Stimulated activated naive CD8-positive, alpha-beta T cell treated with anti-CD3 and anti-CD28 coated beads, Interleukin-15, Interleukin-2, amounts not matched to agents 100 U/mL and 50 U/mL, for 24 hours (primary cell): Measurements from ENCODE around the gene VPS51.

Source experiments
- ATAC-seq: fragments of 150-1000 bp; cut with Tn5 transposase; one replicate; pipeline ENCODE4 v1.10.0; 2021
- DNase-seq: peaks from one replicate; pipeline ENCODE4 v3.0.0; 2021

VPS51 gene

DNA sequence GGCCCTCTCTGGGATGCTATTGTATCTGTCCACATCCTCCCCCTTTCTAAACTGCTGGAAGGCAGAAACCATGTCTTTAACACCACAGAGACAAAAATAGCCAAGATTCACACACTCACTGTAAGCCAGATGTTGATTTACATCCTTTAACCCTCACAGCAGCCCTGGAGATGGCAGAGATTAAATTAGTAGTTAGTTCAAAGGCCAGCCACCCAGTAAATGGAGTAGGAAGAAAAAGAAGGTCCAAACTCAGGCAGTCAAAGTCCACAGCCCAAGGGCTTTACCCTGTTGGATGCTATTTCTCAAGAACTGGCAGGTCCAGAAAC is 23.6 kb downstream of the VPS51 start:
- no peak for ATAC-seq
- DNase-seq, result no peak

DNA sequence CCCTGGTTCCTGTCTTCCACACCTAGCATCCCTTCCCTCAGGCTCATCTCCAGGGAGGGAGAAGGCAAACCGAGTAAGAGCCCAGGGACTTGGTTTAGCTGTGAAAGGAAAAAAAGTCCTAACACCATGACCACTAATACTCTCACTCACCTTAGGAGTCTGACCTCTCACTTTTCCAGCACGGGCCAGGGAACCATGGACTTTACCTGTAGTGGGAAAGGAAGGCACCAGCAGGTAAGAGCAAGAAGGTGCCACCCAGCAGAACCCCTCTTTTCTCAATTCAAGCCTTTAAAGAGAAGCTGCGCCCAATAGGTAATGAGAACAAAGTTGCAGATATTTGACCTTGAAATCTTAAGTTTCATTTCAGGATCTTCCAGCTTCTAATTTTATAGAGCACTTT is 24.8 kb downstream of the VPS51 start:
- DNase-seq, result no peak
- ATAC-seq, result no peak

DNA sequence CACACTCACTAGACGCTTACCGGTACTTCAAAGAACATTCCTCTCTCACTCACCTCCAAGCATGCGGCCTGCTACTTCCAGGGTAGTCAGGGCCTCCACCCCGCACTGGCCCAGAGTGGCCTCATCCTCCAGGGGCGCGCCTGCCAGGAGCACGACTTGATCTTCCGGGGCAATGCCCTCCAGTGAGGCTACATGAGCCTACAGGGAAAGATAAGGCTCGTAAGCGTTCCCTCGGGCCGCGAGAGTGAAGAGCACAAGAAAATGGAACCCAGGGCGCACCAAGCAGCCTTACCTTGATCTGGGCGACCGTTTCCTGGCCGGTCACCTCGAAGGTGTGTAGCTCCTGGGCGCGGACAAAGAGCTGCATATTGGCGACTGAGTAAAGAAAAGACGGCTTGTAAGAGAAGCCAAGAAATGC is 25.4 kb downstream of the VPS51 start:
- no peak for ATAC-seq

DNA sequence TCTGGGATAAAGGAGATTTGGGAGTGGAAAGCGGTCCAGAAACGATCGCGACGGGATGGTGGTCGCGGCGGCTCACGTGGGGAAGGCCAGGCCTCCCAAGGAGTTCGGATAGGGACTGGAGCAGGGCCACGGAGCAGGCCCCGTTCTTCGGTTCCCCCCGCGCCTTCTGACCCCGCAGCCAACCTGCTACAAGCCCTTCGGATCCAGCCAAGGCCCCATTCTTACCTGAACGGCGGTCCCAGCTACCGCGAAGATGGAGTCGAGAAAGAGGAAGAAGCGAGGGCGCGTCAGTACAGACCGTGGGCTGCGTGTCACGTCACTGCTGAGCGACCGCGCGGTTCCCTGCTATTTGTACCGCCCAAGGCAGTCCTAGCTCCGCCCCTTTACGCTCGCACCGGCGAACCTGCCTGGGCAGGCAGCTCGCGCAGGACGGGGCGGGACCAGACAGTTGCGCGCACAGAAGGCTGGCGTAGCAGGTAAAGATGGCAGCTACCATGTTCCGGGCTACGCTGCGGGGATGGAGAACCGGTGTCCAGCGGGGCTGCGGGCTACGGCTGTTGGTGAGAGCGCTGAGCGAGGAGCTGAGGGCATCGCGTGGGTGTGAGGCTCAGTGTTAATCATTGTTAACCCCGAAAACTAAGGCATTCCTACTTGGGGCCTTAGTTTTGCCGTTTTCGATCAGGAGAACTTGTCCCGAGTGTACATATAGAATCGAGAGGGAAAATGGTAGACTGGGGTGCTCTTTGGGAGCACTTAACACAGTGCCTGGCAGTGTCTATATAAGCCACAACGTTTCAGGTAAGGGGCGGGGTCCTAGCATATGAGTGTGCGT is 26.1 kb downstream of the VPS51 start, which contains the start of the genes FAU and MRPL49:
FAU (minus strand) TSS at position 270 of the 832 bp plus-strand sequence. CDS start 321 bp downstream, outside the sequence.
MRPL49 (plus strand) TSS at position 457 of the 832 bp plus-strand sequence; CDS start at position 483, 26 bp downstream.
- ATAC-seq (peak; percentile 90), DNase-seq (peak; percentile 99)

More for the DNA sequence above, 25.4 kb downstream of the VPS51 start:
- DNase-seq, result peak; percentile 41

DNA sequence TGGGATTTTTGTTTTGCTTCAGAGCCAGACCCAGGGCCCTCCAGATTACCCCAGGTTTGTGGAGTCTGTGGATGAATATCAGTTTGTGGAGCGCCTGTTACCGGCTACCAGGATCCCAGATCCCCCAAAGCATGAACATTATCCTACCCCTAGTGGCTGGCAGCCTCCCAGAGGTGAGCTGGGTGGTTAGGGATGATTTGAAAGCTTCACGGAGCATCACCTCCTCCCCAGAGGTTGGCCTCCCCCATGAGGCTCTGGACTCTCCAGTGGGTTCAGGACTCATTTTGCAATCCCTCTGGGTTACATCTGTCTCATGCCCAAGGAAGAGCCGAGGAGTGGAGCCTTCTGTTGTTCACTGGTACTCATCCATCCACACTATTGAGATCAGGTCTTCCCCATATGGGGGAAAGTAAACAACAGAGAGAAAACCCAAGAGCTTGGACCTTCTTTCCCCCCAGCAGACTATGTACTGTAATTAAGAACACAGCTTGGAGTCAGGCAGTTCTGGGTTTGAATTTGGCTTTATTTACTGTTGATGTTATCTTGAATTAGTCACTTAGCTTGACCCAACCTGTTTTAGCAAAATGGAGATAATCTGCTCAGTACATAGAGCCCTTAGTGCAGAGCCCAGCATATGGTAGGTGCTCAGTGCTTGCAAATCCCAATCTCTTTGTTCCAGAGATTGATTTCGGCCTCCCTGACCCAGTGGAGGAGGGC is 28.6 kb downstream of the VPS51 start:
- DNase-seq (no peak), ATAC-seq (no peak)

DNA sequence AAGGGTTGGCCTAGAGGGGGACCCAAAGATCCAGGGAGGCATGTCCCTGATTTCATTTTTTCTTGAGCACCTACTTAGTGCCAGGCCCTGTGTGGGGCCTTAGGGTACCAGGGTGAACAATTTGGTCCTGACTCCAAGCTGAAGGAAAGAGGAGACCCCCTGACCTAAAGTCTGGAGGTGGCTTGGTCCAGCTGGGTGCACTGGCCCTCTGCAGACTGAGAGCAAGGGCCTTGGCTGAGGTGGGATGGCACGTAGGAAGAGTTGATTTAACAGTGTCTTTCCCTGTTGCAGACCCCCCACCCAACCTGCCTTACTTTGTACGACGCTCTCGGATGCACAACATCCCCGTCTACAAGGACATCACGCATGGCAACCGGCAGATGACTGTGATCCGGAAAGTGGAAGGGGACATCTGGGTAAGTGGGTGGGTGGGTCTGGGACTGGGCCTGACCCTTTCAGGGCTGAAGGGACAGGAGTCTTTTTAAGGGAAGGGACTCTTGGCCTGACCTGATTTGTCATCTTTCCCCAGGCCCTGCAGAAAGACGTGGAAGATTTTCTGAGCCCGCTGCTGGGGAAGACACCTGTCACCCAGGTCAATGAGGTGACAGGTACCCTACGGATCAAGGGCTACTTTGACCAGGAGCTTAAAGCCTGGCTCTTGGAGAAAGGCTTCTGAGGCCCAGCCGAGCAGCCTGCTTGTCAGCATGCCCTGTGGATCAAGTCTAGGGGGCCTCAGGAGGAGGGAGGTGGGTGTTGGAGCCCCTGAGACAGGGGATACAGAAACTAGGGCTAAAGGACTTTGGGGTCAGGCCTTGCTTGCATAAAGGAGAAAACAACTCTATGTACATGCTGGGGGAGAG is 29.4 kb downstream of the VPS51 start:
- DNase-seq, result no peak
- no peak for ATAC-seq

DNA sequence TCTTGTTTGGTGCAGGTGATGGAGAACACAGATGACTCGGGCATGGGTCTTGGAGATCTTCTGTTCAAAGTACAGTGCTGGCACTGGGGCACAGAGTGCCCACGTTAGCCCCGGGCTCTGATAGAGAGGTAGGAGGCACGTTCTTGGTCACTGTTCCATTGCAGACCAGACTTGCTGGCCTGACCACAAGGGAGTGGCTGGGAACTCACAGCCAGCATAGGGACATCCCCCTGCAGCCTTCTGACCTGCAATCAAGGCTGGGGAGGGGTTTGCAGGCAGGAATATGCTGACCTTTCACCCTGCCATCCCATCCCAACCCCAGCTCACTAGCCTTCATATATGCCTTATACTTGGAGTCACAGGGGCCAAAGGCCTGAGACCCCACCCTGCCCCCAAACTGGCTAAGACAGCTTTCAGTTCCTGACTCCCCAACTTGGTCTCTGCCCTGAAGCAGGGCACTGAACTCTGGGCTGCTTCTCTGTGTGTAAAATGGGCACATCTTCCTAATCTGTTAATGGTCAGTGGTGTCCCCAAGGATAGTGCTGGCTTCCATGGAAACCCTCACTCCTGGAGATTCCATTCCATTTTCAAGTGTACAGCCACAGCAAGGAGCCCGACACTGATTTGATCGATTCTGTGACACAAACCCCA is 30.7 kb downstream of the VPS51 start:
- DNase-seq (no peak), ATAC-seq (no peak)

DNA sequence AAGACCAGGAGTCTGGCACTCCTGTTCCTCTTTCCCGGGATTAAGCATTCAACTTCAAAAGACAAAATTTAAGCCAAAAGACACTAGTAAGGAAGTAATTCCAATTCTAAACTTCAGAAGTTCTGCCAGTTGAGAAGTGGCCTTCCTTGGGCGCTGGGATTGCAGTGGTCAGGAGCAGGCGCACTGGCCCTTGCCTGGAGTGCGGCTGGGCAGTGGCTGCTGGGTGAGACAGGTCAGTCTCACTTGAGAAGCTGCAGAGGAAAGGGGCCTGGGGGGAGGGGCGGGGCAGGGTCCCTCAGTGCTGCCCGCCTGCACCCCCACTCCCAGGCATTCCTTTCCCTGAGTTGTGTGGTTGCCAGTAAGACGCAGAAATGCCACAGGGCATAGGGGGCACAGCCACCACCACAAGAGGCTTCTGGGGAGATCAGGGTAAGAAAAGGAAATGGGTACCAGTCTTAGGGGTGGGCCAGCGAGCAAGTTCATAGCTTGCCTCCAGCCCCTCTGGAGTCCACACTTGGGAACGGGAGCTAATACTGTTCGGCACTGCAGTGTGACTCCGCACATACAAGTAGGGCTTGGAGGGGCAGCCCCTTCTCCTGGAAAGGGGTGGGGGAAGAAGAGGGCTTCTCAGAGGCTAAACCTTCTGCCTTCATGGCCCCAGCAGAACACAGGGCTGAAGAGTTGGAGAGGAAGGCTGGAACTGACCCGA is 31.6 kb downstream of the VPS51 start:
- ATAC-seq, result no peak
- no peak for DNase-seq

DNA sequence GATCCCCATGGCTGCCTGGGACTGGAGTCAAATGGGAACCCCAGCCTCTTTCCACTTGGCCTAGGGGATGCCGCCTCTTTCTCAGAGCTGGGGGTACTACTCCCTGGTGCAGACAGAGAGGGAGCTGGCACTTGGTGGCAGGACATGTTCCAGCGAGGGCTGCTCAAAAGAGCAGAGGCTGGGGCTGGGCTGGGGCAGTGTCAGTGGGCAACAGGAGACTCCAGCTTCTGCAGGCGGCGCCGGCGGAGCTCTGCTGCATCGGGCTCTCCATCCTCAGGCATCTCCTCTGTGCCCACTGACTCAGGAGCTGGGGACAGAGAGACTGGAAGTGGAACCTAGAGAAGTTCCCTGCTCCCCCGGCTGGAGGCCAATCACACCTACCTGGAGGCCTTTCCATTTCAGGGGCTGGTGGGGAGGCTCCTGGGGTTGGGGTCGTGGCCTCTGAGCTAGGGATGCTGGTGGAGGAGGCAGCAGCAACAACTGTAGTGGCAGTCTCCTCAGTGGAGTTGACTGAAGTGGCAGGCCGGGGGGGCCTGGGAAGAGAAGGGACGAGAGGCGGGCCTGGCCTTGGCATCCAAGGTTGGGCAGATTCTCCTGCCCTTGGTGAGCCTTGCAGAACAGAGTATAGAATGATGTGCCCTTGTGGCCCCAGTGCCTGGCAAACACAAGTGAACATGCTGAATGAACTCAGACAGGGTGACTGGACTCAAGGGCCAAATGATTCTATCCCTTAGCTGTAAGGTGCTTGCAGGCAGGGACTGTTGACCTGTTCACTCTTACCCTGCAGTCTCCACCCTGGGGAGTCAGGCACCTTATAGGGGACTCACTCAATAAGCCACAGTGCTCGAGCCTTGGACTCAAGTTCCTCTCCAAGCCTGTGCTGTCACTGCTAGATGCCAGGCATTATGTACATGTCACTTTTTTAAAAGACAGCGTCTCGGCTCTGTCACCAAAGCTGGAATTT is 32.5 kb downstream of the VPS51 start:
- no peak for DNase-seq
- no peak for ATAC-seq

DNA sequence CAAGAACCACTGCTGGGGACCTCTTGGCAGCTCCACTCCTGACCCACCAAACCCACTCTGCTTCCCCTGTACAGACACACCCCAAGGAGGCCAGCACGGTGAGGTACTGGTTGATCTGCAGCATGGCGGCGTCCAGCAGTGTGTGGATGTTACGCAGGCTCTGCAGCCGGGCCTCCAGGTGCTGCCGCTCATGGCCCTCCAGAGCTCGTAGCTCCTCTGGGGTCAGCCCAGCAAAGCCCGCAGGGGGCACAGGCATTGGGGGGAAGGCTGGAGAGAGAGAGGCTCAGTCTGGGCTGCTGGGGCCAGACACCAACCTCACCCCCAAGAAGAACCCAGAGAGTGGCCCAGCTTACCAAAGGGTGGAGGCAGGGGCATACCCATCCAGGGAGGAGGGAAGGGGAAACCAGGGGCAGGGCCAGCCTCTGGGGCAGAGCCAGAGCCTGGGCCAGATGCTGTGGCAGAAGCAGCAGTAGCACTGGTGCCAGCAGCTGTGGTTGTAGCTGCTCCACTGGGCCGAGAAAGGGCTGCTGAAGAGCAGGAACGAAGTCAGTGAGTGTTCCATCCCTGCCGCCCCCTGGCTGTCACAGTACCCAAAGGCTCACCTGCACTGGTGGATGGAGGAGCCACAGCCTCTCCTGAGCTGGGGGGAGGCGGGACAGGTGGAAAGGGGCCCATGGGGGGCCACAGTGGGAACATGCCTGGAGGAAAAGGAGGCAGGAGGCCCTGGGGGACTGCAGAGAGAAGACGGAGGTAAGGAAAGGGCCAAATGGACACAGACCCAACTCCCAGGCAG is 33.8 kb downstream of the VPS51 start:
- DNase-seq (no peak), ATAC-seq (no peak)

DNA sequence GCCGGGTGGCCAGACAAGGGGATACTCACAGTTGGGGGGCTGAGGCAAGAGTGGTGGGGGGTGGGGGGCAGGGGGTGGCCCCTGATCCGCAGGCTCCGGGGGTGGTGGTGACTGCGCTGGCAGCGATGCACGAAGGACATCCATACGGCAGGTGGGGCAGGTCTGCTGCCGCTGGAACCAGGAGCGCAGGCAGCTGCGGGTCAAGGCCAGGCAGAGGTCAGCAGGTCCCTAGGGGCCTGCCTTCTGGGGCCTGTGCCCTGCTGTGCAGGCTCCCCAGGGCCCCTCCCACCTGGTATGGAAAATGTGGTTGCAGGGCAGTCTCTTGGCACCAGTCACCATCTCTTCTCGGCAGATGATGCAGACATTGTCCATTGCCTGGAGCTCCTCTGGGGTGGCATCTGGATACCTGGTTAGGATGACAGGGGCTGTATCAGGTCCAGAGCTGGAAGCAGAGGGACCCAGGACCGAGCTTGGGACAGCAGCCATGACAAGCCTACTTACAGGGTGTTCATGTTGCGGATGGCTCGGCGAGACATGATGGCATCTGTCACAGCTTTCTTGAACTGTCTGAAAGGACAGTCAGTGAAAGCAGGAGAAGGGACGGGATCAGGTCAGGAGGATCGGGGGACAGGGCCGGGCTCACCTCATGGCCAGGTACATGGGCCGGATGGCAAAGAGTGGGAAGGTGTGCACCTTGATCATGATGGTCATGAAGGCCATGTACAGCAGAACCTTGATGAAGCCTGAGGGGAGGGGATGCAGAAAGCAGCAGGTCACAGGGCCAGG is 34.8 kb downstream of the VPS51 start:
- no peak for ATAC-seq
- DNase-seq, result no peak

DNA sequence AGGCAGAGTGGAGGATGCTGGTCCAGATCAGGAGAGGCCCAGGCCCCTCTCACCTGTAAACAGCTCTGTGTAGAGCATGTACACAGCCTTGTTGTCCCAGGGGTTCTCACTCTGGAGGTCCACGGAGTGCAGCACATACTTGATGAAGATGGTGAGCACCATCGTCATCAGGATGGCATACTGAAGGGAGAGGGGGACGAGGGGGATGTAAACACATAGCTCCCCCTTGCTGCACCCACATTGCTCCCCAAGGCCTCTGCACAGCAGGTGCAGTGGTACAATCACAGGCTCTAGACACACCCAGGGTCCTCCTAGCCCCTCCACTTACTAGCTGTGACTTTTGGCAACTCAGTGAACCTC is 35.4 kb downstream of the VPS51 start:
- ATAC-seq, result no peak
- DNase-seq, result no peak

DNA sequence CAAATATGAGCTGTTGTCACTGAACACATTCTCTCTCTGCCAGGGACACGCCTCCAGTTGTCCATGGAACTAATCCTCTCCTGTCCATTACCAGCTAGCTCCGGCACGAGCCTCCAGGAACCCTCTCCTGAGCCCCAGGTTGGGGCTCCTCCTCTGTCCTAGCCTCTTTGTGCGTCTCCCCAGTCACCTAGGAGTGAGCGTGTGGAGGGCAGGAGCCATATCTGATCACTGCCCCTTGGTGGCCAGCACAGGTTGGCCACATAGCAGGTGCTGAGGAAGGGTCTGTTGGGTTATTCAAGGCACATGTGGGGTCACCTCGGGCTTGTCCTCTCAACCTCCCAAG is 35.9 kb downstream of the VPS51 start:
- ATAC-seq (no peak), DNase-seq (no peak)

DNA sequence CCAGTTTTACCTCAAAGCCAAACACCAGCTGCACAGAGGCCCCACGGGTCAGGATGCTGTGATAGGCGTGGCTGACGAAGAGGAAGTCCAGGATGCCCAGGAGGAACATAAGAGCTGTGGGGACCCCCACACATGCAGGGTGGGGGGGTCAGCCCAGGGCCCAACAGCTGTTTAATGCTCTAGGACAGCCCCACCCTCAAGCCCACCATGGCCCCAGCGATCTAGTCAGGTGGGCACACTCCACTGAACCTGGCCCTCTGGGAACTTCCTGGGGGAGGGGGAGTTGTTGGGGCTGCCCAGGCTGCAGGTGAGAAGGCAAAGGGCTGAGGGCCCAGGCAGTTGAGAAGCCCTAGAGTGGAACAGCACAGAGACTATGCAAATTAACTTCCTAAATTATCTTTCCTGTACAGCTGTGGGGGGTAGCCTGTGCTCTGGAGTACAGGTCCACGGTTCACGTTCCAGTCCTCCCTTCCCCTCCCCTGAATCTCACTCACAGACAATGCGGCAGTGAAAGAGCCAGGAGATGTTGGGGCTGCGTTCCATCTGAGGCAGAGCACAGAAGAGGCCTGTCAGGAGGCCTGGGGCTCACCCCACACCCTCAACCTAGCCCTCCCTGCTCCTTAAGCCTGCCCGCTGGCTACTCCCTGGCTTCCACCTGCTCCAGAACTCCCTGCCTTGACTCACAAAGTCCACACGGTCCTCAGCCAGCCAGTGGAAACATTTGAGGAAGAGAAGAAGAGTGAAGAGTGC is 36.4 kb downstream of the VPS51 start:
- ATAC-seq (no peak), DNase-seq (peak; percentile 20)

DNA sequence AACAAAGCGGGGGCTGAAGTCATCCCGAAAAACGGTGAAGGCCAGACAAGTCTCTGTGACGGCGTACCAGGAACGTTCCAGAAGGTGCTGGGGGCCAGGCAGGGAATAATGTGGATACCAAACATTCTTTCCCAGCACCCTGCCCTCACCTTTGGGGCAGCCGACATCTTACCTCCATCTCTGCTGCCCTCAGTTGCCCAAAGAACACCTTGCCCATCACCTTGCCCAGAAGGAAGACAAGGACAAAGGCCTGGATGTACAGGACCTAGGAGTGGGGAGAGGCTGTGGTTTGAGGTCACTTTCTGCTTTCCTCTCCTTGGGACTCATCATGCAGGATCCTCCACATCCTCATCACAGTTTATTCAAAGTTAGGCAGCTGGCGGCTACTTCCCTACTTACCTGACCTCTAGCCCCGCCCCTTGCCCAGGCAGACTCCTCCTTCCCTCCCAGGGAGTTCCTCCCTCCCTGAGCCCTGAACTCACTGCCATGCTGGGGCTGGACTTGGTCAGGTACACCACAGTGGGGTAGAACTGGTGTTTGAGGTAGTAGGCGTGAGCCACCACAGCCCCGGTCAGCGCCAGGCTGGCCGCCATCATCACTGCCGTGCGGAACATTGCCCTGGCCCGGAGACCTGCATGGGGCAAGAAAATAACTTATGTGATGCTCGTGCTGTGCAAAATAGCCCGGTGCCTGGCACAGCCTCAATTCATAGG is 37.1 kb downstream of the VPS51 start:
- ATAC-seq, result no peak
- DNase-seq, result peak; percentile 74

DNA sequence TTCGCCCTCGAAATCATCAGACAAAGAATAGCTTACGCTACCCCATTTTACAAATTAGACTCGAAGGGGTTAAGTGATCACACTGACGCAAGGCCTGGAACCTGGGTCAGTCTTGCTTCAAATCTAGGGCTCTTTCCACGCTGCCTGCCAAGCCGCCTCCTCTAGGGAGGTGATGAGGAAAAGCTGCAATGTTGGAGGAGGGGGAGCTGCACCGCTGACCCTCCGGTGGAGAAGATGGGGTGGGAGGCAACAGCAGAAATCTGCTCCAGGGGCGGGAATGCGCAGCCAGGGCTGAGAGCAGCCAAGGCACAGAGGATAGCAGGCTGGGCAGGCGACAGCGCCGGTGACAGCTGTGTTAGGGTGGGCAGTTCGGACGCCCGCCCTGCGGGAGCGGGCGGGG is 37.7 kb downstream of the VPS51 start:
- DNase-seq, result peak; percentile 13
- no peak for ATAC-seq

DNA sequence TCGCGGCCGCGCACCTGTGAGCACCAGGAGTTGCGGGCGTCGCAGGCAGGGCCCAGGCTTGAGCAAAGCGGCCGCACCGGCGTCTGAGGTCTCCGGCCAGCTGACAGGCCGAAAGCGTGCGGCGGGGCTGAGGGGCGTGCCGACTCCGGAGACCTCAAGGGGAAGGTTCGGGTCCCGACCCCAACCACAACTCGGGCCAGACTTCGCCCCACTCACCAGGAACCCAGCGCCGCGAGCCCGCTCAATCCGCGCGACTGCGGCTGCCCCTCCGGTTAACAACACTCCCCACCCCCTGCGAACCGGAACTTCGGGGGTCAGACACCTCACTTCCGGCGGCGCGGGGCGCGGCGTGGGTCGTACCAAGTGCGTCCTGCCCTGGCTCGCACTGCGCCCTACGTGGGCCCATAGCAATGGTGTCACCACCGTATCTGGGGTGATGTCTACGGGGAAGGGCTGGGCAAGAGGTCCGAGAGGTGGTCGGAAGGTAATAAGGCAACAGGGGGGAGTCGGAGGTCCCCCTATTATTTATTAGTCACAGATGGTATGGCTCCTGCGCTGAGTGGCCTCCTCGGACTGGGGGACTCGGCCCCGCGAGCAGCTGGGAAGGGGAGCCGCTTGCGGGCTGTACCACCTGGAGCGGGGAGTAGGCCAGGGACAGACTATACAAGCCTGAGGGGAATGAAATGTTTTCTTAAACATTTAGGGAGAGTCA is 38.4 kb downstream of the VPS51 start, which contains the start of gene SYVN1:
SYVN1 (minus strand) TSS at position 280 of the 712 bp plus-strand sequence. CDS start 918 bp downstream, outside the sequence.
- DNase-seq (peak; percentile 93), ATAC-seq (peak; percentile 85)
